Urinary bladder (tissue), 4 donors: ENCODE measurements around the gene LAMTOR3. TPM values are rescaled to one million over a fixed set of nuclear protein-coding genes. Genes with fewer than 3 reads are reported as not detected.

ENCODE experiments used
- DNase-seq: peaks from one replicate; pipeline ENCODE4 v3.0.0-alpha.2; 2015; ENCODE audit errors: extremely low spot score
- H3K27ac ChIP-seq: one replicate; pipeline ENCODE4 v1.5.1; 2013; ENCODE audit warnings: low read depth, mild to moderate bottlenecking, moderate library complexity
- H3K36me3 ChIP-seq: one replicate; pipeline ENCODE4 v1.6.1; 2013; ENCODE audit warnings: mild to moderate bottlenecking, moderate library complexity; ENCODE audit not compliant: insufficient read depth
- H3K4me1 ChIP-seq: one replicate; pipeline ENCODE4 v1.6.1; 2013; ENCODE audit warnings: mild to moderate bottlenecking, moderate library complexity; ENCODE audit not compliant: insufficient read depth
- H3K4me3 ChIP-seq: one replicate; pipeline ENCODE4 v1.5.1; 2013; ENCODE audit warnings: low read depth, low read length
- WGBS: extraction: QIAGEN DNeasy Blood & Tissue Kit; methylation state at CpG from one replicate; pipeline ENCODE4 v1.1.7; 2013; 5-methylcytosine and 5-hydroxymethylcytosine counted together
- polyA plus RNA-seq: library from polyadenylated mRNA; stranded (reverse); fragments of 200-250 nt; gene quantifications from one replicate; pipeline ENCODE4 v1.2.3, GENCODE V29; 2013
- total RNA-seq: library from RNA; depleted of rRNA; stranded (reverse); fragments of >200 nt; gene quantifications from one replicate; pipeline ENCODE4 v1.2.3, GENCODE V29; 2014
- donor health status: healthy with polysubstance abuse.
- donor health status: healthy.

Gene LAMTOR3
- total and polyA plus RNA-seq, 2 donors, result 45.0 to 68.4 TPM

- no peak overlapping the region for H3K4me3 ChIP-seq
- DNase-seq, result no peak
- H3K4me1 ChIP-seq, result no peaks in the 10 kb centered on the region
- H3K27ac ChIP-seq, result no peak overlapping the region
- H3K36me3 ChIP-seq, result no peaks in the 10 kb centered on the region
Measured at GRCh38 chr4:99885687-99886086, 8.5 kb downstream of the LAMTOR3 start.

GRCh38 chr4:99885063-99885664 lies 9.1 kb downstream of the LAMTOR3 start:
- no peaks in the 10 kb centered on the region for H3K4me1 ChIP-seq

GRCh38 chr4:99879458-99879857 lies 14.8 kb downstream of the LAMTOR3 start:
- Histone ChIP-seq H3K4me3 (no peak overlapping the region), H3K4me1 (no peaks in the 10 kb centered on the region), H3K36me3 (no peaks in the 10 kb centered on the region), H3K27ac (no peak overlapping the region)
- WGBS, result 94% methylated on average over 3 of the region's 3 CpGs
- DNase-seq, result no peak

More at GRCh38 chr4:99885063-99885664, 9.1 kb downstream of the LAMTOR3 start:
- H3K4me3 ChIP-seq, result no peak overlapping the region
- no peak for DNase-seq
- H3K36me3 ChIP-seq, result no peaks in the 10 kb centered on the region
- WGBS, result 59% methylated on average over 2 of the region's 2 CpGs
- no peak overlapping the region for H3K27ac ChIP-seq

- Histone ChIP-seq H3K4me1 (no peaks in the 10 kb centered on the region), H3K27ac (no peak overlapping the region), H3K36me3 (no peaks in the 10 kb centered on the region), H3K4me3 (no peak overlapping the region)
- no peak for DNase-seq
Measured at GRCh38 chr4:99878604-99879003, 15.6 kb downstream of the LAMTOR3 start.

- DNase-seq, result no peak
- H3K27ac ChIP-seq, result no peak overlapping the region
- no peaks in the 10 kb centered on the region for H3K36me3 ChIP-seq
- H3K4me1 ChIP-seq, result no peaks in the 10 kb centered on the region
- whole genome bisulfite sequencing, result 76% methylated on average over 3 of the region's 3 CpGs
- H3K4me3 ChIP-seq, result no peak overlapping the region
Measured at GRCh38 chr4:99876946-99877345, 17.3 kb downstream of the LAMTOR3 start.

GRCh38 chr4:99875071-99875470 lies 19.2 kb downstream of the LAMTOR3 start:
- no peak overlapping the region for H3K27ac ChIP-seq
- DNase-seq, result peak; percentile 43
- H3K36me3 ChIP-seq, result no peaks in the 10 kb centered on the region
- no peak overlapping the region for H3K4me3 ChIP-seq
- no peaks in the 10 kb centered on the region for H3K4me1 ChIP-seq

- DNase-seq, result no peak
- Histone ChIP-seq H3K4me1 (no peaks in the 10 kb centered on the region), H3K36me3 (no peaks in the 10 kb centered on the region), H3K4me3 (no peak overlapping the region), H3K27ac (no peak overlapping the region)
Measured at GRCh38 chr4:99872570-99872969, 21.7 kb downstream of the LAMTOR3 start.

- WGBS, result 20% methylated on average over 8 of the region's 8 CpGs
- Histone ChIP-seq H3K4me3 (no peak overlapping the region), H3K27ac (no peak overlapping the region), H3K36me3 (no peaks in the 10 kb centered on the region), H3K4me1 (no peaks in the 10 kb centered on the region)
- DNase-seq, result no peak
Measured at GRCh38 chr4:99868126-99868596, 26.1 kb downstream of the LAMTOR3 start.

- DNase-seq, result no peak
- Histone ChIP-seq H3K36me3 (no peaks in the 10 kb centered on the region), H3K27ac (no peak overlapping the region), H3K4me3 (no peak overlapping the region), H3K4me1 (no peaks in the 10 kb centered on the region)
- WGBS, result 33% methylated on average over 3 of the region's 3 CpGs
Measured at GRCh38 chr4:99863804-99864203, 30.4 kb downstream of the LAMTOR3 start.

- Histone ChIP-seq H3K4me3 (no peak overlapping the region), H3K27ac (no peak overlapping the region), H3K36me3 (no peaks in the 10 kb centered on the region), H3K4me1 (no peaks in the 10 kb centered on the region)
- no peak for DNase-seq
- 52% methylated on average over 5 of the region's 5 CpGs for WGBS
Measured at GRCh38 chr4:99861120-99861905, 32.9 kb downstream of the LAMTOR3 start.

GRCh38 chr4:99860521-99860920 lies 33.7 kb downstream of the LAMTOR3 start:
- H3K4me3 ChIP-seq, result no peak overlapping the region
- H3K27ac ChIP-seq, result no peak overlapping the region
- H3K4me1 ChIP-seq, result no peaks in the 10 kb centered on the region
- DNase-seq, result no peak
- 86% methylated on average over 2 of the region's 2 CpGs for WGBS
- H3K36me3 ChIP-seq, result no peaks in the 10 kb centered on the region

- Histone ChIP-seq H3K27ac (no peak overlapping the region), H3K4me1 (no peaks in the 10 kb centered on the region), H3K4me3 (no peak overlapping the region), H3K36me3 (peaks cover under 1% of the 10 kb centered on the region)
- WGBS, result 93% methylated on average over 2 of the region's 2 CpGs
- DNase-seq, result no peak
Measured at GRCh38 chr4:99859618-99860017, 34.6 kb downstream of the LAMTOR3 start.

GRCh38 chr4:99857307-99857706 lies 36.9 kb downstream of the LAMTOR3 start:
- WGBS, result 35% methylated on average over 3 of the region's 3 CpGs
- DNase-seq, result no peak
- H3K4me1 ChIP-seq, result no peaks in the 10 kb centered on the region
- no peak overlapping the region for H3K27ac ChIP-seq
- H3K4me3 ChIP-seq, result no peak overlapping the region
- H3K36me3 ChIP-seq, result peaks cover 2% of the 10 kb centered on the region

GRCh38 chr4:99856166-99856565 lies 38.1 kb downstream of the LAMTOR3 start:
- no peak overlapping the region for H3K4me3 ChIP-seq
- no peak for DNase-seq
- H3K4me1 ChIP-seq, result no peaks in the 10 kb centered on the region
- peaks cover 2% of the 10 kb centered on the region for H3K36me3 ChIP-seq
- 73% methylated on average over 1 of the region's 1 CpG for WGBS
- no peak overlapping the region for H3K27ac ChIP-seq
